ENCODE measurements around the gene KAZALD1. TPM values are rescaled to one million over a fixed set of nuclear protein-coding genes. Genes with fewer than 3 reads are reported as not detected.

KAZALD1 gene
- total RNA-seq, 1 experiment from 2014 or later: 24.9 TPM

DNA sequence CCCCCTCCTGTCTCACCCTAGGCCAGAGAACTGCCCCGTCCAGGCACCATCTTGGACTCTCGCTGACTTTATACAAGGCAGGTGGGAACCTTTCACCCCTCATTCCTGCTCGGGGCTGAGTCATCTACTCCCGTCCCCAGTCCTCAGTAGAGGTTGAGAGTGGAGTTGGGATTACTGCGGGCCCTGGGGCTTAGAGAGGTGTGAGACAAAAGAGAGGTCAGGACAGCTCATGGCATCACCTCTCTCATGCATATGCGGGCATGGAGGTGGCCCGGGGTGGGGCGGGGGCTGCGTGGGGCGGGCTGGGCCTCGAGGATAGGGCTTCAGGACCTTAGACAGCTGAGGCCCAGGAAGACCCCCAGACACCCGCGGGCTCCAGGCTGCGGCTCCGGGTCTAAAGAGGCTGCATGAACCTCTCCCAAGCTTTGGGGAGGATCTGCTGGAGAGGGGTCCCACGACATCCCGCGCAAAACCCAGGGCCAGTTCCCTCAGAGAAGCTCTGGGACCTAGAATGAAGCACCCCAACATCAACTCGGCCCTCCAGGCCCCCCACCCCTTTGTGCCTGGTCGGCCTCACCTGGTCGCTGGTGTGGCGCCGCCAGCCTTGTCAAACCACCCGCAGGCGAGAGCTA is 31.2 kb upstream of the KAZALD1 start:
- POLR2A ChIA-PET (ENCODE audit: unreplicated experiment): interaction anchor here (1.0 kb wide), 1 partner anchor 15 kb away, joined by 13 read pairs; no protein-coding TSS in a partner anchor
- H3K9me3 ChIP-seq (ENCODE audit: low read length): no peaks in the 10 kb centered on the region
- H2AFZ ChIP-seq (ENCODE audit: low read length): no peak overlapping the region; the same call in 1 of the 2 replicates
- peaks cover 16% of the 10 kb centered on the region for H3K79me2 ChIP-seq (ENCODE audit: low read length)
- peaks cover 8% of the 10 kb centered on the region for H3K4me1 ChIP-seq (ENCODE audit: insufficient read depth, low read length)
- no peak overlapping the region for H3K9ac ChIP-seq (ENCODE audit: low read length)
- H3F3A ChIP-seq (ENCODE audit: low read length, unreplicated experiment): no peaks in the 10 kb centered on the region
- peak overlapping the region; percentile 96 for H3K4me2 ChIP-seq (ENCODE audit: low read length)
- H3K27ac ChIP-seq (ENCODE audit: low read length): no peak overlapping the region
- no peaks in the 10 kb centered on the region for H3K9me2 ChIP-seq (replicated peaks; ENCODE audit: low read length)
- DNase-seq (peak; percentile 25), ATAC-seq (no peak)
- peak overlapping the region; percentile 83 for H3K4me3 ChIP-seq (ENCODE audit: low read length)
- no peaks in the 10 kb centered on the region for H3K27me3 ChIP-seq (ENCODE audit: low read length)
- intact Hi-C loops (cut with micrococcal nuclease): no loop called here
- TF ChIP-seq EZH2 (IDR thresholded peaks at IDR 0.05; ENCODE audit: low read length, unreplicated experiment) (no peak), EZH2phosphoT487 (IDR thresholded peaks at IDR 0.05; ENCODE audit: borderline replicate concordance, low read length) (no peak)
- TF ChIP-seq, protein P1, sequence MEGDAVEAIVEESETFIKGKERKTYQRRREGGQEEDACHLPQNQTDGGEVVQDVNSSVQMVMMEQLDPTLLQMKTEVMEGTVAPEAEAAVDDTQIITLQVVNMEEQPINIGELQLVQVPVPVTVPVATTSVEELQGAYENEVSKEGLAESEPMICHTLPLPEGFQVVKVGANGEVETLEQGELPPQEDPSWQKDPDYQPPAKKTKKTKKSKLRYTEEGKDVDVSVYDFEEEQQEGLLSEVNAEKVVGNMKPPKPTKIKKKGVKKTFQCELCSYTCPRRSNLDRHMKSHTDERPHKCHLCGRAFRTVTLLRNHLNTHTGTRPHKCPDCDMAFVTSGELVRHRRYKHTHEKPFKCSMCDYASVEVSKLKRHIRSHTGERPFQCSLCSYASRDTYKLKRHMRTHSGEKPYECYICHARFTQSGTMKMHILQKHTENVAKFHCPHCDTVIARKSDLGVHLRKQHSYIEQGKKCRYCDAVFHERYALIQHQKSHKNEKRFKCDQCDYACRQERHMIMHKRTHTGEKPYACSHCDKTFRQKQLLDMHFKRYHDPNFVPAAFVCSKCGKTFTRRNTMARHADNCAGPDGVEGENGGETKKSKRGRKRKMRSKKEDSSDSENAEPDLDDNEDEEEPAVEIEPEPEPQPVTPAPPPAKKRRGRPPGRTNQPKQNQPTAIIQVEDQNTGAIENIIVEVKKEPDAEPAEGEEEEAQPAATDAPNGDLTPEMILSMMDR (conservative IDR thresholded peaks at IDR 0.05; ENCODE audit: low read depth, low read length): no peak
- no peaks in the 10 kb centered on the region for H4K20me1 ChIP-seq (ENCODE audit: low read length)
- no TSS peak for BruUV-seq (replicated peaks)
- no peaks in the 10 kb centered on the region; the same call in 1 of the 2 replicates for H3K36me3 ChIP-seq (ENCODE audit: low read depth, low read length)
- CTCF ChIA-PET: interaction anchor here (1.0 to 1.2 kb wide), 2 partner anchors 21 to 48 kb away, joined by 3 read pairs; no protein-coding TSS in a partner anchor

DNA sequence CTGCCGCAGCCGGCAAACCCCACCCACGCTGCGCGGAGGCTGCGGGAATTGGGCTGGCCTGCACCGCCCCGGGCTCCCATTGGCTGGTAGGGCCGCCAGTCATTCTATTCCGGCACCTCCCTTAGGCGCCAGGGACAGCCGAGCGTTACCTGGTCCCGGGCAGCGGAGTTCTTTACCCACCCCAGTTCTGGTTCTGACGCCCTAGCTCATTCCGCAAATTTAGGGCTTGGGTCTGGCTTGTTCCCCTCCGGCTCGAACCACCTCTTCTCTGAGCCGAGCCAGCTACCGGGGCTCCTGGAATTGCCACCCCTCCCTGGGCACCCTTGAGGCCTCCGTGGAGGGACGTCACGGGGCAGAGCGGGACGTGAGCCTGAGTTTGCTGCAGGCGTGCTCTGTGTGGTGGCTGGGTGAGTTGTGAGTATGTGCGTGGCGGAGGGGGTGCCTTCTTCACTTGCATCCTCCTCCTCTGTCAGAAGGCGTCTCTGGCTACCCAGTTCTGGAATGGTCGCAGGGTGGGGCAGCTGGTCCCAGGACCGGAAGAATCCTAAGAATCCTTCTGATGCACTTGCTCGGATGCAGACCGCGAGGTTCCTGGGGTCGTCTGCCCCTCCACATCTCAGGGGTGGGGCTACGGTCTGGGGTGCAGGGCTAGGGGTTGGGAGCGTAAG is 30.5 kb upstream of the KAZALD1 start, which contains the start of the genes PDZD7 and SFXN3:
PDZD7 (minus strand) TSS at position 2 of the 668 bp plus-strand sequence. CDS start 910 bp downstream, outside the sequence.
SFXN3 (plus strand) TSS at position 107 of the 668 bp plus-strand sequence. CDS start 3,461 bp downstream, outside the sequence.
- intact Hi-C loops (cut with micrococcal nuclease): no loop called here
- ChIA-PET CTCF (interaction anchor here (1.0 to 1.2 kb wide), 2 partner anchors 21 to 48 kb away, joined by 3 read pairs; no protein-coding TSS in a partner anchor), POLR2A (ENCODE audit: unreplicated experiment) (interaction anchor here (1.0 kb wide), 1 partner anchor 16 kb away, joined by 13 read pairs; no protein-coding TSS in a partner anchor)
- TF ChIP-seq, protein P1 (conservative IDR thresholded peaks at IDR 0.05; ENCODE audit: low read depth, low read length): no peak
- no peak for TF ChIP-seq EZH2phosphoT487 (IDR thresholded peaks at IDR 0.05; ENCODE audit: borderline replicate concordance, low read length)
- TF ChIP-seq EZH2 (IDR thresholded peaks at IDR 0.05; ENCODE audit: low read length, unreplicated experiment): no peak
- Histone ChIP-seq H3K9me2 (replicated peaks; ENCODE audit: low read length) (no peaks in the 10 kb centered on the region), H3K36me3 (ENCODE audit: low read depth, low read length) (peaks cover 1% of the 10 kb centered on the region; the same call in 1 of the 2 replicates), H3K27ac (ENCODE audit: low read length) (peak within 1 kb of the TSS; percentile 95), H3F3A (ENCODE audit: low read length, unreplicated experiment) (no peaks in the 10 kb centered on the region), H3K4me1 (ENCODE audit: insufficient read depth, low read length) (peaks cover 8% of the 10 kb centered on the region), H3K4me3 (ENCODE audit: low read length) (peak within 1 kb of the TSS; percentile 83), H2AFZ (ENCODE audit: low read length) (peak within 1 kb of the TSS; percentile 80), H3K9ac (ENCODE audit: low read length) (peak within 1 kb of the TSS; percentile 85), H3K9me3 (ENCODE audit: low read length) (no peaks in the 10 kb centered on the region), H4K20me1 (ENCODE audit: low read length) (no peaks in the 10 kb centered on the region), H3K4me2 (ENCODE audit: low read length) (peak within 1 kb of the TSS; percentile 96), H3K79me2 (ENCODE audit: low read length) (peaks cover 16% of the 10 kb centered on the region), H3K27me3 (ENCODE audit: low read length) (no peaks in the 10 kb centered on the region)
- DNase-seq (peak; percentile 91), ATAC-seq (peak; percentile 80)
- BruUV-seq (replicated peaks): no TSS peak
